Measurements from ENCODE around the gene PROZ. TPM values are rescaled to one million over a fixed set of nuclear protein-coding genes. Genes with fewer than 3 reads are reported as not detected.

Gene PROZ
- total and polyA plus RNA-seq, 2 of the 13 experiments (the other 11 are each of a cell fraction or from before 2014, with no cell fraction given): 5.6 to 22.5 TPM

- TF ChIP-seq NONO (IDR thresholded peaks at IDR 0.05) (no peak), NONO (CRISPR knock-in tag; conservative IDR thresholded peaks at IDR 0.05) (no peak), ZNF776 (CRISPR knock-in tag; IDR thresholded peaks at IDR 0.05) (peak; percentile 49; the same call in 1 of the 2 replicates)
Observed at GRCh38 chr13:113151745-113152690, 6.4 kb upstream of the PROZ start (continued).

GRCh38 chr13:113152691-113152983 lies 5.8 kb upstream of the PROZ start:
- H3K4me3 ChIP-seq (replicated peaks in 1 of 3; ENCODE audit: insufficient read depth in 1 of 3, low read depth in 2 of 3, low read length in 3 of 3): peak overlapping the region; percentile 69 to 81 (median 76)
- WGBS (ENCODE audit: low lambda C conversion rate): 42% methylated on average over 2 of the region's 2 CpGs
- ATAC-seq: no peak
- in situ Hi-C loops (cut with HindIII; ENCODE audit: extremely low pct_ligation_motif_present, low pct_unique_long_range_greater_than_20kb): no loop called here
- peaks cover 81% of the 10 kb centered on the region for H3K4me1 ChIP-seq (ENCODE audit: insufficient read depth, low read length)
- CTCF ChIA-PET (ENCODE audit: low intra/inter-chr PET ratio, low total read pairs): no interaction called here
- no TSS peak for BruUV-seq (replicated peaks)
- no peak overlapping the region for H2AFZ ChIP-seq (ENCODE audit: low read length)
- no peaks in the 10 kb centered on the region for H4K20me1 ChIP-seq (ENCODE audit: insufficient read depth, low read length)
- H3K36me3 ChIP-seq (replicated peaks in 1 of 2; ENCODE audit: control insufficient read depth in 1 of 2, insufficient read depth in 2 of 2, low read length in 2 of 2): peaks cover 0 to 2% of the 10 kb centered on the region in 2 experiments; a peak in 2 of 5 replicates
- POLR2A ChIA-PET: interaction anchor here (1.0 kb wide), 1 partner anchor 31 kb away, joined by 9 read pairs; no protein-coding TSS in a partner anchor
- H3K9ac ChIP-seq (ENCODE audit: insufficient read depth, low read depth, low read length): peak overlapping the region; percentile 93
- peak; percentile 36 for DNase-seq (ENCODE audit: low spot score)
- intact Hi-C loops (cut with micrococcal nuclease; ENCODE audit: unreplicated experiment): no loop called here
- H3K4me2 ChIP-seq (ENCODE audit: low read depth, low read length): peak overlapping the region; percentile 88
- FAIRE-seq: no peak
- peak overlapping the region; percentile 92 for H3K27ac ChIP-seq (ENCODE audit: extremely low read length, insufficient read depth, low read length)
- H3K27me3 ChIP-seq (ENCODE audit: control insufficient read depth in 1 of 2, insufficient read depth in 2 of 2, low read length in 2 of 2): no peaks in the 10 kb centered on the region
- H3K9me3 ChIP-seq (ENCODE audit: low read length): 0 out of 2 replicates have a peak, but pooled peaks cover 5% of the 10 kb centered on the region
- peaks cover 32% of the 10 kb centered on the region for H3K79me2 ChIP-seq (ENCODE audit: insufficient read depth, low read length)
- no peak for TF ChIP-seq ZNF597 (CRISPR knock-in tag; IDR thresholded peaks at IDR 0.05)
- no peak for TF ChIP-seq TIGD3 (CRISPR knock-in tag; IDR thresholded peaks at IDR 0.05; ENCODE audit: borderline replicate concordance)
- TF ChIP-seq CEBPG (CRISPR knock-in tag; IDR thresholded peaks at IDR 0.05): no peak
- no peak for TF ChIP-seq ZNF841 (CRISPR knock-in tag; IDR thresholded peaks at IDR 0.05; ENCODE audit: borderline replicate concordance)
- TF ChIP-seq ZNF317 (CRISPR knock-in tag; IDR thresholded peaks at IDR 0.05): no peak
- no peak for TF ChIP-seq ISL2 (CRISPR knock-in tag; IDR thresholded peaks at IDR 0.05)
- no peak for TF ChIP-seq SNAPC2 (CRISPR knock-in tag; IDR thresholded peaks at IDR 0.05)
- no peak for TF ChIP-seq ZBTB10 (CRISPR knock-in tag; IDR thresholded peaks at IDR 0.05; ENCODE audit: borderline replicate concordance)
- TF ChIP-seq CREBL2 (CRISPR knock-in tag; IDR thresholded peaks at IDR 0.05; ENCODE audit: borderline replicate concordance): no peak
- TF ChIP-seq HOXD1 (CRISPR knock-in tag; IDR thresholded peaks at IDR 0.05): no peak
- no peak for TF ChIP-seq THAP7 (CRISPR knock-in tag; IDR thresholded peaks at IDR 0.05)
- TF ChIP-seq GFI1 (CRISPR knock-in tag; IDR thresholded peaks at IDR 0.05; ENCODE audit: borderline replicate concordance): no peak
- no peak for TF ChIP-seq ZNF720 (CRISPR knock-in tag; IDR thresholded peaks at IDR 0.05)
- TF ChIP-seq AHR (CRISPR knock-in tag; IDR thresholded peaks at IDR 0.05): 0 out of 2 replicates have a peak, but pooled peaks have one; percentile 5

Data from HepG2 (cell line).